NK-92 treated with Interleukin-12 subunit alpha and Interleukin-12 subunit beta, amount 100 ng/mL, for 24 hours (cell line): ENCODE data around the gene SIK1.
"Not testable (repeated sequence)": the region's sequence is repeated elsewhere in the genome, so short reads cannot be mapped to it uniquely, and the experiment has no call there.

Source experiments
- DNase-seq: peaks from one replicate; lab custom pipeline; 2025; lab: John Stamatoyannopoulos, UW

SIK1 gene

GRCh38 chr21:43396788-43397438 is 30.0 kb downstream of the SIK1 start:
- DNase-seq: not testable (repeated sequence)

GRCh38 chr21:43383351-43383750 is 43.6 kb downstream of the SIK1 start:
- DNase-seq: not testable (repeated sequence)

- DNase-seq: not testable (repeated sequence)
Observed at GRCh38 chr21:43382902-43383301, 44.0 kb downstream of the SIK1 start.

- DNase-seq: not testable (repeated sequence)
Observed at GRCh38 chr21:43380852-43381533, 45.9 kb downstream of the SIK1 start.

- DNase-seq: not testable (repeated sequence)
Observed at GRCh38 chr21:43380337-43380736, 46.6 kb downstream of the SIK1 start.

- DNase-seq: not testable (repeated sequence)
Observed at GRCh38 chr21:43379626-43380122, 47.3 kb downstream of the SIK1 start.

GRCh38 chr21:43376478-43376882 is 50.5 kb downstream of the SIK1 start:
- no peak for DNase-seq

GRCh38 chr21:43375837-43376477 is 51.0 kb downstream of the SIK1 start:
- no peak for DNase-seq

GRCh38 chr21:43375006-43375836 is 51.7 kb downstream of the SIK1 start:
- DNase-seq: no peak

GRCh38 chr21:43374228-43374885 is 52.6 kb downstream of the SIK1 start:
- DNase-seq: no peak

GRCh38 chr21:43373362-43374227 is 53.3 kb downstream of the SIK1 start:
- DNase-seq: no peak

- no peak for DNase-seq
Observed at GRCh38 chr21:43372663-43373361, 54.1 kb downstream of the SIK1 start.

GRCh38 chr21:43371786-43372185 is 55.1 kb downstream of the SIK1 start:
- DNase-seq: no peak

- no peak for DNase-seq
Observed at GRCh38 chr21:43370888-43371570, 55.9 kb downstream of the SIK1 start.

- no peak for DNase-seq
Observed at GRCh38 chr21:43370091-43370658, 56.8 kb downstream of the SIK1 start.

- DNase-seq: no peak
Observed at GRCh38 chr21:43369596-43370090, 57.3 kb downstream of the SIK1 start.

- no peak for DNase-seq
Observed at GRCh38 chr21:43369124-43369523, 57.8 kb downstream of the SIK1 start.

- DNase-seq: no peak
Observed at GRCh38 chr21:43368685-43369084, 58.2 kb downstream of the SIK1 start.

GRCh38 chr21:43367859-43368258 is 59.1 kb downstream of the SIK1 start:
- no peak for DNase-seq
